Activated CD4-positive, alpha-beta T cell treated with anti-CD3 and anti-CD28 coated beads, Interleukin-2, Interleukin-4, amounts not matched to agents 100 ng/mL and 50 ng/mL, durations not matched to agents 16 hours and 8 hours (primary cell): ENCODE results near the gene TST.

Experiments used
- DNase-seq: peaks from one replicate; pipeline ENCODE4 v3.0.0-alpha.2; 2020; ENCODE audit warnings: low spot score

Gene TST

DNA sequence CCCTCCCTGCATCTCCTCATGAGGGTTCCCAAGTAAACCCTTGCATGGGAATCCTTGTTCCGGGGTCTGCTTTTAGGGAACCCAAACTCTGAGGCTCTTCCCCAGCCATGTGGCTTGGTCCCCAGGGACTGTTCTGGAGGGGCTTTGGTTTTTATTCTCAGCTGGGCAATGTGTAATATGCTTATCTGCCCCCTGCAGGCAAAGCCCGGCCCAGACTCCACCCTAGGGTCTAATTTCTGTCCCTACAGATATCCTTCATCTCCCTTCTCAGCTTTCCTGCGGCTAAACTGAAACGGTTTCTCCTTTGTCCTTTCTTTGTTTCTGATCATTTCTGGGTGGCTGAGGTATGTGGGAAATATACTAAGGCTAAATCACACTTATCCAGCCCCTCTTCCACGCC is 37.1 kb downstream of the TST start:
- no peak for DNase-seq

GRCh38 chr22:36981247-36981775 is 37.9 kb downstream of the TST start:
- DNase-seq, result no peak

GRCh38 chr22:36979016-36979910 is 40.0 kb downstream of the TST start:
- DNase-seq, result no peak

DNA sequence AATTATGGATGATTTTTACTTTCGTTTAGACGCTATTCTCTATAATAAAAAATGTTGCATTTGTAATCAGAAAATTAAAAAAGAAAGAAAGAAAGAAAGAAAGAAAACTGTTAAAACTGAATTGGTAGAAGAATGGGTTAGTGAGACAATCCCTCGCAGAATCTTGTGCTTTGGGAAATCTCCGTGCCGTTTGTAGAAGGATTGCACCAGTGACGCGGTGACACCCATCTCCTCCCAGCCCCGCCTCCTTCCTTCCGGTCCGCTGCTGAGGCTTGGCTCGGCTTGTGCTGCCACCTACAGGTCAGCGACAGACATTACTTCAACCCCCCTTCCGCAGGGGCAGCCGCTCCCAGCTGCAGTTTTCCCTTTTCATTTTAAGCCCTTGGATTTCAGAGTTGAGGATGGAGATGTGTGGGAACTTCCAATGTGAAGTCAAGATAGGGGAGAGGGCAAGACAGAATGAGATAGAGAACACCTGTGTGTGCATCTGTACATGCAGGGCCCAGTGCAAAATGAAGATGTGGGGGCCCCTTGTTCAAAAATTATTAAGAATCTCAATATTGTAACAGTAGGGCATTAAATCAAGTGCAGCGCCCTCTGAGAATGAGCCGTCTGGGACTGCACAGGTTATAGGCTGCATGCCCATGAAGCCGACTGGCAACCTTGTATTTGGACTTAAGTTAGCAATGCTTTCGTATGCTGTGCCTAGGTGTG is 41.1 kb downstream of the TST start:
- DNase-seq, result peak; percentile 92

DNA sequence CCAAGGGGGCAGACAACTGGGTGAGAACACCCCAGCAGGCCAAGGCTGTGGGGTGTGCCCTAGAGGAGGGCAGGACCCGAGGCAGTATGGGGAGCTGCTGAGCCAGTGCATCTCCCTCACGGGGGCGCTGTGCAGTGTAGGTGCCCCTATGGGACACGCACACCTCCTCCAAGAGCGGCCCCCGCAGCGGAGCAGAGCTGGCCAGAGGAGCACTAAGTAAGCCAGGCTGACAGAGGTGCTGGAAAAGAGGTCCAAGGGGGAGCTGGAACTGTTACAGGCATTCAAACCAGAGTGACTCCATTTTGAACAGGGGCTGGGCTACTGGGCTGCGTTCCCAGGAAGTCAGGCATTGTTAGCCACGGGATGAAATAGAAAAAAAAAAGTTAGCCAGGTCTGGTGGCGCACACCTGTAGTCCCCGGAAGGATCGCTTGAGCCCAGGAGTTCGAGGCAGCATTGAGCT is 41.8 kb downstream of the TST start:
- peak; percentile 69 for DNase-seq

- no peak for DNase-seq
These were observed 42.6 kb downstream of the TST start for GRCh38 chr22:36976606-36977005.

DNA sequence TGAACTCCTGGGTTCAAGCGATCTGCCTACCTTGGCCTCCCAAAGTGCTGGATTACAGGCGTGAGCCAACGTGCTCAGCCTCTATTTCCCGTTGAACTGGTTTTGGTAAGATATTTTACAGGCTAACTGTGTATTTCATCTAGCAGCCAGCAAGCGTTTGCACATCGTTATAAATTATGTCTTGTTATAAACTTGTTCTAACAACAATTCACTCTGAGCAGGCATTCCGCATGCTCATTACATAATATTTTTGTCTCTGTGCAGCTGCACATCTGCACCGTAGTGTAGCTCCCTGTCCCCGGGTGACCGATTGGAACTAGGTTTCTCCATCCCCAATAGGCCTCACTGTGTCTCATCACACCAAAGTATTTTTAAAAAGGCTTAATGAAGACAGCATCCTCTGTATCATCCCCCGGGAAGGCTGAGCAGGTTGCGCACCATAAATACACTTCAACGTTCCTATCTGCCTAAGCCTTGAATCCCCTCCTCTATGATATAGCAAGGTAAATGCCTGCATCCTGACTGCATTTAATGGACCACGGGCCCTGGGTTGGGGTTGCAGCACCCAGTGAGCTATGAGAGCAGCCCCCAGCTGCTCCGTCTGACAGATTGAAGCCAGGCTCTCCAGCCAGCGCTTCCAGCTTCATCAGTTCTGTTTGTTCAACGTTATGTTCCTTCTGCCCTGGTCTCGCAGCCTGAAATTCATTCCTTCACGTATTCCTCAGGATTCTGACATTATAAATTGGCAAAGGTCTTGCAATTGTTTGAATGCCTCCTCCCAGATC is 47.7 kb downstream of the TST start:
- DNase-seq, result no peak

- no peak for DNase-seq
These were observed 50.8 kb downstream of the TST start for GRCh38 chr22:36968249-36968964.

GRCh38 chr22:36966851-36967540 is 52.3 kb downstream of the TST start:
- no peak for DNase-seq

- DNase-seq, result no peak
These were observed 53.6 kb downstream of the TST start for GRCh38 chr22:36965696-36966095.

GRCh38 chr22:36964106-36964505 is 55.1 kb downstream of the TST start:
- no peak for DNase-seq

DNA sequence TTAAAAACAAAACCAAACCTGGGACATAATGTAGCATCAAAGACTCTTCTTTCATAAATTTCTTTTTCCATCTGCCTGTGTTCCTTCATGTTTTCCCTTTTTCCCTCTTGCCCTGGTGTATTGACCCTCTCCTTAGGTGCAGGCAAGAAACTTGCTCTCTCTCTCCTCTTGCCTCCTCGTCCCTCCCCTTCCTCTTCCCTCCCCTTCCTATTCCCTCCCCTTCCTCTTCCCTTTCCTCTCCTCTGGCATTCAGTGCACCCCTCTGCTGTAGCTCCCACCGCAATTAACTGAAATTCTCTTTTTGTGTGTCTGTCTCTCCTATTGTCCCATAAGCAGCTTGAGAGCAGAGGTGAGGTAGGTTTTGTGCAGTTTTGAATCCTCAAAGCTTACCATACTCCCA is 55.9 kb downstream of the TST start:
- no peak for DNase-seq

GRCh38 chr22:36961626-36962025 is 57.6 kb downstream of the TST start:
- no peak for DNase-seq
